ENCODE data around the gene TRIM38. TPM values are rescaled to one million over a fixed set of nuclear protein-coding genes. Genes with fewer than 3 reads are reported as not detected.
A peak's percentile ranks its signal among the peaks of the same experiment; 100 is the strongest.

The TRIM38 gene
- total RNA-seq, 1 donor from 2014 or later, result 15.8 TPM

DNA sequence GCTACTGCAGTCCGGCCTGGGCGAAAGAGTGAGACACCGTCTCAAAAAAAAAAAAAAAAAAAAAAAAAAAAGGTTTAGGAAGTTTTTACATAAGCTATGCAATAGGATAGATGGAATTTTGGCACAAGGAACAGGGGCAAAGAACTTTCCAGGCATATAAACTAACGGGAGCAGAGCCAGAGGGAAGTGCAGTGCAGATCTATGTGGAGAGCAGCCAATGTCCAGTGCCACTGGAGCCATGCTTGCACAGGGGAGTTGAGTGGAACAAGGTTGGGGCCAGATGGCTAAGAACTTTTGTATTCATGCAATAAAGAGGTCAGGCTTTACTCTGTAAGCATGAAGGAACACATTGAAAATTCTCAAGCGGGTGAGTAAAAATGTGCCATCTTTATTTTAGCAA is 42.9 kb upstream of the TRIM38 start:
- TF ChIP-seq, protein P1, sequence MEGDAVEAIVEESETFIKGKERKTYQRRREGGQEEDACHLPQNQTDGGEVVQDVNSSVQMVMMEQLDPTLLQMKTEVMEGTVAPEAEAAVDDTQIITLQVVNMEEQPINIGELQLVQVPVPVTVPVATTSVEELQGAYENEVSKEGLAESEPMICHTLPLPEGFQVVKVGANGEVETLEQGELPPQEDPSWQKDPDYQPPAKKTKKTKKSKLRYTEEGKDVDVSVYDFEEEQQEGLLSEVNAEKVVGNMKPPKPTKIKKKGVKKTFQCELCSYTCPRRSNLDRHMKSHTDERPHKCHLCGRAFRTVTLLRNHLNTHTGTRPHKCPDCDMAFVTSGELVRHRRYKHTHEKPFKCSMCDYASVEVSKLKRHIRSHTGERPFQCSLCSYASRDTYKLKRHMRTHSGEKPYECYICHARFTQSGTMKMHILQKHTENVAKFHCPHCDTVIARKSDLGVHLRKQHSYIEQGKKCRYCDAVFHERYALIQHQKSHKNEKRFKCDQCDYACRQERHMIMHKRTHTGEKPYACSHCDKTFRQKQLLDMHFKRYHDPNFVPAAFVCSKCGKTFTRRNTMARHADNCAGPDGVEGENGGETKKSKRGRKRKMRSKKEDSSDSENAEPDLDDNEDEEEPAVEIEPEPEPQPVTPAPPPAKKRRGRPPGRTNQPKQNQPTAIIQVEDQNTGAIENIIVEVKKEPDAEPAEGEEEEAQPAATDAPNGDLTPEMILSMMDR (IDR thresholded peaks at IDR 0.05; ENCODE audit: unreplicated experiment), result no peak

GRCh38 chr6:25921525-25922203 is 40.9 kb upstream of the TRIM38 start:
- peaks cover 7% of the 10 kb centered on the region for H3K4me1 Mint-ChIP-seq
- no peak overlapping the region for H3K27ac Mint-ChIP-seq
- H3K9me3 Mint-ChIP-seq, result no peaks in the 10 kb centered on the region
- TF ChIP-seq, protein P1 (IDR thresholded peaks at IDR 0.05; ENCODE audit: unreplicated experiment), result no peak
- no peaks in the 10 kb centered on the region for H3K36me3 Mint-ChIP-seq
- no peak overlapping the region for H3K4me3 Mint-ChIP-seq
- DNase-seq (ENCODE audit: low spot score in 2 of 2, unreplicated experiment in 2 of 2), result no peak
- peaks cover 28% of the 10 kb centered on the region for H3K27me3 Mint-ChIP-seq (ENCODE audit: low read depth)

More for the DNA sequence above, 42.9 kb upstream of the TRIM38 start:
- Mint-ChIP-seq H3K9me3 (no peaks in the 10 kb centered on the region), H3K27me3 (ENCODE audit: low read depth) (peaks cover 34% of the 10 kb centered on the region), H3K27ac (no peak overlapping the region), H3K4me3 (no peak overlapping the region), H3K4me1 (no peaks in the 10 kb centered on the region), H3K36me3 (no peaks in the 10 kb centered on the region)
- DNase-seq (ENCODE audit: low spot score in 2 of 2, unreplicated experiment in 2 of 2), result no peak

DNA sequence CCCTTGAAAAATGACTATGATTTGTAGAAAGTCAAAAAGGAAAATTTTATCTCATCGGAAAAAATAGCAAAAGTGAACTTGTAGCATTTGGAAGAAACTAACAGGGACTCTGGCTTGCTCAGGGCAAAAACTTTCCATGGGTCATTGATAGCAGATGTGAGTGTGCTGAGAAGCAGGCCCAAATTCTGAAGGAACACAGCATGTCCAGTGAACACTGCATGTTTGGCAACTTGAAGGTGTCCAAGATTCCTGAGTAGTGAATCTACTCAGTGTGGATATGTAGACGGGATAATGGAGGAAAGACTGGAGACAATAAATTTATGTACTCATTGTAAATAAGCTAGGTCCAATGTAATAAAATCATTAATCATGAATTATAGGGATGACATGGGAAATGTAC is 40.3 kb upstream of the TRIM38 start:
- no peak overlapping the region for H3K4me3 Mint-ChIP-seq
- no peaks in the 10 kb centered on the region for H3K9me3 Mint-ChIP-seq
- peaks cover 7% of the 10 kb centered on the region for H3K4me1 Mint-ChIP-seq
- DNase-seq (ENCODE audit: low spot score in 2 of 2, unreplicated experiment in 2 of 2), result no peak
- H3K36me3 Mint-ChIP-seq, result no peaks in the 10 kb centered on the region
- no peak overlapping the region for H3K27ac Mint-ChIP-seq
- H3K27me3 Mint-ChIP-seq (ENCODE audit: low read depth), result peaks cover 31% of the 10 kb centered on the region
- TF ChIP-seq, protein P1 (IDR thresholded peaks at IDR 0.05; ENCODE audit: unreplicated experiment), result no peak

DNA sequence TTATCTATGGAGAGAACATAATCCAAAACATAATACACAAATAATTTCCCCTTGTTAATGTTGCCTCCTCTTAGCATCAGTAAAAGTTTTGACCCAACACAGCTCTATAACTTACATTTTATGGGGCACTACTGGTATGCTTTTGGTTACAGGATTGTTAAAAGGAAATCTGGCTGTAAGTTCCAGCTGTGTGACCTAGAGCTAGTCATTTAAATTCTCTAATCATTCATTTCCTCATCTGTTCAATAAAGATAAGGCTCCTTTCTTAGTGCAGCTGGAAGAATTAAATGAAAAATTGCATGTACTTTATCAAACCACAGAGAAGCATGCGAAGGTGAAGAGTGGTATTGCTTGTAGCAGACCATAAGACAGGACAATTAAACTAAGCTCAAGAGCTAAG is 36.7 kb upstream of the TRIM38 start:
- Mint-ChIP-seq H3K36me3 (no peaks in the 10 kb centered on the region), H3K27ac (peak overlapping the region; percentile 10), H3K4me3 (no peak overlapping the region), H3K4me1 (peaks cover 7% of the 10 kb centered on the region), H3K9me3 (no peaks in the 10 kb centered on the region), H3K27me3 (ENCODE audit: low read depth) (peaks cover 41% of the 10 kb centered on the region)
- TF ChIP-seq, protein P1 (IDR thresholded peaks at IDR 0.05; ENCODE audit: unreplicated experiment), result no peak
- no peak for DNase-seq (ENCODE audit: low spot score in 2 of 2, unreplicated experiment in 2 of 2)

DNA sequence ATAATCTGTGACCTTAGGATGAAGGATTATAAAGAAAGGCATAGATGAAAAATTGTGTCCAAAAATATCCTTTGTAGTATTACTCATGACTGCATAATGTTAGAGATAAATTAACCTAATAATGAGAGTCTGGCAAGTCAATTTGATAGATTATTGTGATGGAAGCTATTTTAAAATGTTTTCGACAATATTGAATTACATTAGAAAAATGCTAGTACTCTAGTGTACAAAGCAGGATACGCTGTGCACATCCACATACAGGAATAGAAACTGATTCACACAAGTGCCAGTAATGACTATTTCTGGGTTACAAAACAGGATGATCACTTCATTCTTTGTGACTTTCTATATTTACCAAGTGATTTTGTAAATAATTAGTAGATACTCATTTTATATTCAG is 35.4 kb upstream of the TRIM38 start:
- no peak overlapping the region for H3K4me3 Mint-ChIP-seq
- peaks cover 7% of the 10 kb centered on the region for H3K4me1 Mint-ChIP-seq
- H3K27me3 Mint-ChIP-seq (ENCODE audit: low read depth), result peaks cover 39% of the 10 kb centered on the region
- H3K27ac Mint-ChIP-seq, result no peak overlapping the region
- TF ChIP-seq, protein P1 (IDR thresholded peaks at IDR 0.05; ENCODE audit: unreplicated experiment), result no peak
- no peaks in the 10 kb centered on the region for H3K9me3 Mint-ChIP-seq
- H3K36me3 Mint-ChIP-seq, result no peaks in the 10 kb centered on the region
- no peak for DNase-seq (ENCODE audit: low spot score in 2 of 2, unreplicated experiment in 2 of 2)
